Trophoblast cell (in vitro differentiated cells and primary cell): Measurements from ENCODE around the gene CXCL8.
"Not testable (repeated sequence)": the region's sequence is repeated elsewhere in the genome, so short reads cannot be mapped to it uniquely, and the experiment has no call there.

ENCODE experiments used
- DNase-seq, 2 donors: peaks; one replicate each; pipeline ENCODE4 v3.0.0-alpha.2; 2016
- H2AFZ ChIP-seq: 2 replicates; pipeline ENCODE4 v1.6.1; 2013; ENCODE audit warnings: low read length, moderate library complexity, mild to moderate bottlenecking; ENCODE audit not compliant: insufficient read depth, poor library complexity
- H2AK5ac ChIP-seq: 2 replicates; pipeline ENCODE4 v1.6.1; 2013; ENCODE audit warnings: mild to moderate bottlenecking, low read length
- H2BK120ac ChIP-seq: 2 replicates; pipeline ENCODE4 v1.6.1; 2013; ENCODE audit warnings: low read length, mild to moderate bottlenecking, moderate library complexity; ENCODE audit not compliant: insufficient read depth, poor library complexity
- H2BK12ac ChIP-seq: 2 replicates; pipeline ENCODE4 v1.6.1; 2013; ENCODE audit warnings: mild to moderate bottlenecking, low read length, moderate library complexity
- H2BK5ac ChIP-seq: 2 replicates; pipeline ENCODE4 v1.6.1; 2013; ENCODE audit warnings: low read length, low read depth, moderate library complexity, mild to moderate bottlenecking; ENCODE audit not compliant: poor library complexity
- H3K14ac ChIP-seq: 2 replicates; pipeline ENCODE4 v1.6.1; 2013; ENCODE audit warnings: mild to moderate bottlenecking, low read length
- H3K18ac ChIP-seq: 2 replicates; pipeline ENCODE4 v1.6.1; 2013; ENCODE audit warnings: mild to moderate bottlenecking, low read length
- H3K23ac ChIP-seq: 2 replicates; pipeline ENCODE4 v1.6.1; 2013; ENCODE audit warnings: low read length
- H3K27ac ChIP-seq: 2 replicates; pipeline ENCODE4 v1.5.1; 2013; ENCODE audit warnings: low read depth, mild to moderate bottlenecking, inconsistent platforms, low read length, moderate library complexity
- H3K27me3 ChIP-seq: 2 replicates; pipeline ENCODE4 v1.6.1; 2013; ENCODE audit warnings: inconsistent platforms, mild to moderate bottlenecking, low read length, moderate library complexity; ENCODE audit not compliant: insufficient read depth
- H3K36me3 ChIP-seq, 2 experiments: 1 replicate in 1 of 2; 2 replicates in 1 of 2; pipeline ENCODE4 v1.6.1; 2013; ENCODE audit warnings: low read length in 2 of 2, mild to moderate bottlenecking in 2 of 2, moderate library complexity in 1 of 2; ENCODE audit not compliant: insufficient read depth in 2 of 2, control insufficient read depth in 1 of 2
- H3K4ac ChIP-seq: 2 replicates; pipeline ENCODE4 v1.6.1; 2013; ENCODE audit warnings: low read depth, mild to moderate bottlenecking, low read length, moderate library complexity
- H3K4me1 ChIP-seq, 2 experiments: 1 replicate in 1 of 2; 2 replicates in 1 of 2; pipeline ENCODE4 v1.6.1; 2013; ENCODE audit warnings: low read length in 2 of 2, mild to moderate bottlenecking in 2 of 2, moderate library complexity in 1 of 2; ENCODE audit not compliant: insufficient read depth in 2 of 2, control insufficient read depth in 1 of 2
- H3K4me2 ChIP-seq: 2 replicates; pipeline ENCODE4 v1.6.1; 2013; ENCODE audit warnings: inconsistent platforms, mild to moderate bottlenecking, low read length, moderate library complexity
- H3K4me3 ChIP-seq: 2 replicates; pipeline ENCODE4 v1.5.1; 2013; ENCODE audit warnings: mild to moderate bottlenecking, low read depth, low read length, inconsistent platforms
- H3K79me1 ChIP-seq: one replicate; pipeline ENCODE4 v1.6.1; 2013; ENCODE audit warnings: low read length
- H3K79me2 ChIP-seq: 2 replicates; pipeline ENCODE4 v1.6.1; 2013; ENCODE audit warnings: low read length, mild to moderate bottlenecking; ENCODE audit not compliant: control insufficient read depth, insufficient read depth, poor library complexity
- H3K9ac ChIP-seq: 2 replicates; pipeline ENCODE4 v1.6.1; 2013; ENCODE audit warnings: mild to moderate bottlenecking, low read length
- H3K9me3 ChIP-seq: 2 replicates; pipeline ENCODE4 v1.6.1; 2013; ENCODE audit warnings: low read depth, mild to moderate bottlenecking, control low read depth, inconsistent platforms, low read length; ENCODE audit not compliant: insufficient read depth
- H4K12ac ChIP-seq: 2 replicates; pipeline ENCODE4 v1.6.1; 2013; ENCODE audit warnings: low read depth, mild to moderate bottlenecking, low read length, moderate library complexity
- H4K8ac ChIP-seq: 2 replicates; pipeline ENCODE4 v1.6.1; 2013; ENCODE audit warnings: low read depth, mild to moderate bottlenecking, low read length, moderate library complexity
- H4K91ac ChIP-seq: one replicate; pipeline ENCODE4 v1.6.1; 2013; ENCODE audit warnings: low read depth, mild to moderate bottlenecking, low read length, moderate library complexity
- WGBS: extraction: QIAGEN DNeasy Blood & Tissue Kit; methylation state at CpG from one replicate; pipeline ENCODE4 v1.1.7; 2013; ENCODE audit warnings: missing lambda C conversion rate; ENCODE audit not compliant: insufficient read length, insufficient coverage; ENCODE audit errors: extremely low coverage; 5-methylcytosine and 5-hydroxymethylcytosine counted together

CXCL8 gene

DNA sequence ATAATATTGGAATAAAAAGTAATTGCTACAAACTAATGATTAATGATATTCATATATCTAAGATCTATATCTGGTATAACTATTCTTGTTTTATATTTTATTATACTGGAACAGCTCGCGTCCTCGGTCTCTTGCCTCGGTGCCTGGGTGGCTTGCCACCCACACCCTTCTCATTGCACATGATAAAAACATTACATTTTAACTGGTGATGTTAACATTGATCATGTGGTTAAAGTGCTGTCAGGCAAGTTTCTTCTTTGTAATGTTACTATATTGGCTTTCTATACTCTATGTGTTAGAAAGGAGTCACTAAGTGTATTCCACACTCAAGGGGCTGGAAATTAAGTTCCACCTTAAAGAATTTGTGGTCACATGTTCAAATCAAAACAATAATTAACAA lies 34.0 kb downstream of the CXCL8 start:
- not testable (repeated sequence) for H3K27me3 ChIP-seq, H3K23ac ChIP-seq
- WGBS = no CpG with 5 or more reads among the region's 4 CpGs

GRCh38 chr4:73776321-73776729 lies 36.0 kb downstream of the CXCL8 start:
- Histone ChIP-seq H3K18ac (no peak overlapping the region), H3K23ac (no peak overlapping the region), H3K27me3 (no peaks in the 10 kb centered on the region), H3K79me1 (no peaks in the 10 kb centered on the region), H2BK5ac (no peak overlapping the region), H3K4me2 (no peak overlapping the region), H3K9ac (no peak overlapping the region), H4K91ac (no peak overlapping the region), H3K14ac (no peak overlapping the region), H3K27ac (no peak overlapping the region), H3K9me3 (no peaks in the 10 kb centered on the region), H3K4ac (no peak overlapping the region), H2BK12ac (no peak overlapping the region), H2AK5ac (no peak overlapping the region), H4K12ac (no peak overlapping the region), H3K79me2 (no peaks in the 10 kb centered on the region), H3K36me3 (no peaks in the 10 kb centered on the region), H2AFZ (no peak overlapping the region), H3K4me1 (no peaks in the 10 kb centered on the region), H3K4me3 (no peak overlapping the region), H2BK120ac (no peak overlapping the region), H4K8ac (no peak overlapping the region)
- peak in 1 of 2 donors; percentile 6 for DNase-seq
- no CpG with 5 or more reads among the region's 2 CpGs for WGBS

More for the DNA sequence above, 34.0 kb downstream of the CXCL8 start:
- not testable (repeated sequence) for H2BK12ac ChIP-seq, H2AFZ ChIP-seq, H4K8ac ChIP-seq, H4K91ac ChIP-seq, H3K4me1 ChIP-seq, H3K79me2 ChIP-seq, H3K79me1 ChIP-seq, H4K12ac ChIP-seq, H3K4me2 ChIP-seq, H3K14ac ChIP-seq, DNase-seq, H3K36me3 ChIP-seq, H3K4ac ChIP-seq, H3K27ac ChIP-seq, H3K9ac ChIP-seq, H2AK5ac ChIP-seq, H3K18ac ChIP-seq, H3K9me3 ChIP-seq, H2BK5ac ChIP-seq, H2BK120ac ChIP-seq, H3K4me3 ChIP-seq

DNA sequence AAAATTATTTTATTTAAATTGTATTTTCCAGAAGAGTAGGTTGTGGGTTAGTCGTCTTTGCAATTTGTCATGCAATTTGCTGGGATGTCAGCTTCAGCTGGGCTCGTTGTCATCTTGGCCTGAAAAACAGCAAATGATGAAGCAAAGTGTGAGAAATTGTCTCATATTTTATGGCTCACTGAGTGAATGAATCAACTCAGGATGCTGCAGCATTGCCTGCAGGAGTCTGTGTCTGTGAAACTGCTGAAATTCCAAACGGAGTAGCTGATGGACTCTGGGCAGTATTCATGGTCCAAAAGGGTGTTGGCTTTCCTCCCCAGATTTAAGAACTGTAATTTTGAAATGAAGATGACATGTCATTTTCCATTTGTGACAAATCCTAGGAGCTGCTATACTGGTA lies 37.2 kb downstream of the CXCL8 start:
- Histone ChIP-seq H3K4me2 (no peak overlapping the region), H3K14ac (no peak overlapping the region), H4K8ac (no peak overlapping the region), H3K79me1 (no peaks in the 10 kb centered on the region), H3K18ac (no peak overlapping the region), H3K4me3 (no peak overlapping the region), H2BK120ac (no peak overlapping the region), H3K79me2 (no peaks in the 10 kb centered on the region), H3K27me3 (no peaks in the 10 kb centered on the region), H2BK5ac (no peak overlapping the region), H2AFZ (no peak overlapping the region), H4K91ac (no peak overlapping the region), H3K4ac (no peak overlapping the region), H2AK5ac (no peak overlapping the region), H2BK12ac (no peak overlapping the region), H3K4me1 (no peaks in the 10 kb centered on the region), H3K23ac (no peak overlapping the region), H3K9ac (no peak overlapping the region), H4K12ac (no peak overlapping the region), H3K36me3 (no peaks in the 10 kb centered on the region), H3K9me3 (no peaks in the 10 kb centered on the region), H3K27ac (no peak overlapping the region)
- DNase-seq = no peak
- no CpG with 5 or more reads among the region's 3 CpGs for WGBS

GRCh38 chr4:73780243-73780642 lies 39.9 kb downstream of the CXCL8 start:
- Histone ChIP-seq H2BK5ac (no peak overlapping the region), H4K12ac (no peak overlapping the region), H2AFZ (no peak overlapping the region), H3K9me3 (no peaks in the 10 kb centered on the region), H3K36me3 (no peaks in the 10 kb centered on the region), H4K8ac (no peak overlapping the region), H3K79me1 (no peaks in the 10 kb centered on the region), H3K4ac (no peak overlapping the region), H3K27me3 (no peaks in the 10 kb centered on the region), H3K14ac (no peak overlapping the region), H3K27ac (no peak overlapping the region), H3K4me1 (no peaks in the 10 kb centered on the region), H4K91ac (no peak overlapping the region), H2AK5ac (no peak overlapping the region), H2BK12ac (no peak overlapping the region), H3K79me2 (no peaks in the 10 kb centered on the region), H3K4me3 (no peak overlapping the region), H3K4me2 (no peak overlapping the region), H3K23ac (no peak overlapping the region), H3K18ac (no peak overlapping the region), H2BK120ac (no peak overlapping the region), H3K9ac (no peak overlapping the region)
- DNase-seq = no peak
- no CpG with 5 or more reads among the region's 1 CpG for WGBS
